ENCODE data around the gene EDAR. TPM values are rescaled to one million over a fixed set of nuclear protein-coding genes. Genes with fewer than 3 reads are reported as not detected.

Gene EDAR
- total RNA-seq, 1 donor from 2014 or later, result 0.33 TPM

- Histone ChIP-seq H3K27me3 (ENCODE audit: low read depth) (no peaks in the 10 kb centered on the region), H3K4me3 (no peak overlapping the region), H3K36me3 (no peaks in the 10 kb centered on the region), H3K9me3 (replicated peaks) (peaks cover 28% of the 10 kb centered on the region), H3K4me1 (no peaks in the 10 kb centered on the region), H3K27ac (replicated peaks) (no peak overlapping the region)
- no peak for DNase-seq
- no peak for TF ChIP-seq CTCF (IDR thresholded peaks at IDR 0.05; ENCODE audit: borderline replicate concordance)
- intact Hi-C loops (cut with micrococcal nuclease), result no loop called here
Measured at GRCh38 chr2:108868911-108869310, 120.1 kb downstream of the EDAR start.

DNA sequence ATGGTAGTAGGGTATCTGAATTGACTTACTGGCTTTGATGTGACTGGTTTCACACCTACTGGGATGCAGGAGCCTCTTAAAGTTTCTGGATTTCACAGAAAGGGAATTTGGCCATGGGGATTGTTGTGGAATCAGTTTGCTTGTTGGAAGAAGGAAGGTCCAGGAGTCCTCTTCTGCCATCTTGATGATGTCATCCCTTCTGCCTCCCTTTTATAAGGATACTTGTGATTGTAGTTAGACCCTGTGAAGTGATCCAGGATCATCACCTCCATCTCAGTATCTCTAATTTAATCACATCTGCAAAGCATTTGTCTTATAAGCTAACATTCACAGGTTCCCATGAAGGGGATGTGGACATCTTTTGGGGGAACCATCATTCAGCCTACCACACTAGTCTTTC lies 123.0 kb downstream of the EDAR start:
- H3K27me3 ChIP-seq (ENCODE audit: low read depth), result no peaks in the 10 kb centered on the region
- intact Hi-C loops (cut with micrococcal nuclease), result no loop called here
- no peak overlapping the region for H3K4me3 ChIP-seq
- H3K9me3 ChIP-seq (replicated peaks), result peaks cover 27% of the 10 kb centered on the region
- H3K36me3 ChIP-seq, result no peaks in the 10 kb centered on the region
- no peaks in the 10 kb centered on the region for H3K4me1 ChIP-seq
- TF ChIP-seq CTCF (IDR thresholded peaks at IDR 0.05; ENCODE audit: borderline replicate concordance), result no peak
- no peak for DNase-seq
- no peak overlapping the region for H3K27ac ChIP-seq (replicated peaks)

DNA sequence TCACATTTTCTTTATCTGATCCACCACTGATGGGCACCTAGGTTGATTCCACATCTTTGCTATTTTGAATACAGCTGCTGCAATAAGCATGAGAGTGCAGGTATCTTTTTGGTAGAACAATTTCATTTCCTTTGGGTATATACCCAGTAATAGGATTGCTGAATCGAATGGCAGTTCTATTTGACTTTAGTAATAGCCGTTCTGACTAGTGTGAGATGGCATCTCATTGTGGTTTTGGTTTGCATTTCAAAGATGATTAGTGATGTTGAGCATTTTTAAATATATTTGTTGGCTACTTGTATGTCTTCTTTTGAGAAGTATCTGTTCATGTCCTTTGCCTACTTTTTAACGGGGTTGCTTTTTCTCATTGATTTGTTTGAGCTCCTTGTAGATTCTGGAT lies 130.1 kb downstream of the EDAR start:
- no peak for DNase-seq
- intact Hi-C loops (cut with micrococcal nuclease), result no loop called here
- Histone ChIP-seq H3K36me3 (no peaks in the 10 kb centered on the region), H3K4me3 (no peak overlapping the region), H3K27ac (replicated peaks) (no peak overlapping the region), H3K4me1 (no peaks in the 10 kb centered on the region), H3K9me3 (replicated peaks) (no peaks in the 10 kb centered on the region), H3K27me3 (ENCODE audit: low read depth) (no peaks in the 10 kb centered on the region)
- no peak for TF ChIP-seq CTCF (IDR thresholded peaks at IDR 0.05; ENCODE audit: borderline replicate concordance)

DNA sequence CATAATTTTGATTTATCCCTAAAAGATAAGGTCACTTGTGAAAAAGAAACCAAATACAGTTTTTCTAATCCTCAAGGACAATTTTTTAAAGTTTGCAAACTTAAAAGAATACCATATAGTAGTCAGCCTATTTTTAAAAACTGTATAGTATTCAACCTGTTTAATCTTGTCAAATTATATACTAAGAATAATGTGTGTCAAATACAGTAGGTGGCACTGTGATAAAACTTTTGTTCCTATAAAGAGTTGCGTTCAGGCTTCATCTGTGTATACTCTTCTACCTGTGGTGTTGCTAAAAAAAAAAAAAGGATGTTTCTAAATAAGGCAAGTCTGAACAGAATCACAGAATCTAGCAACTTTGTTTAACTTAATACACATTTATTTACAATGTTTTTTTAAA lies 133.8 kb downstream of the EDAR start:
- no peaks in the 10 kb centered on the region for H3K27me3 ChIP-seq (ENCODE audit: low read depth)
- TF ChIP-seq CTCF (IDR thresholded peaks at IDR 0.05; ENCODE audit: borderline replicate concordance), result peak; percentile 45
- H3K4me1 ChIP-seq, result no peaks in the 10 kb centered on the region
- DNase-seq, result no peak
- no peak overlapping the region for H3K27ac ChIP-seq (replicated peaks)
- H3K4me3 ChIP-seq, result no peak overlapping the region
- peaks cover 5% of the 10 kb centered on the region for H3K9me3 ChIP-seq (replicated peaks)
- intact Hi-C loops (cut with micrococcal nuclease), result no loop called here
- peaks cover 5% of the 10 kb centered on the region for H3K36me3 ChIP-seq

DNA sequence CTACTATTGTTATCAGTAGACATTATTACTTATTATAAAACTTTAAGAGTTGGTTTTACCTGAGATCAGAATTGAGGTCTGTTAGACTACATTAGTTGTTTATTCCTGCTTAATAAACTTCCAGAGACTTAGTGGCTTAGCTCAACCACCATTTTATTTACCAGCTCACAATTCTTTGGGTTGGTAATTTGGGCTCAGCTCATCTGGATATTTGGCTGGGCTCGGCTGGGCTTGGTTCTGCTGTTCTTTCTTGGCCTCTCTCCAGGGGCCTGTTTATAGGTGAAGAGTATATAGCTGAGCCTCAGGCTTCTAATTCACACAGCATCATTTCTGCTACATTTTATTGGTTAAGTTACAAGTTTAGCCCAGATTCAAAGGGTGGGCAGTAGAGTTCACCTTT lies 134.5 kb downstream of the EDAR start:
- intact Hi-C loops (cut with micrococcal nuclease), result no loop called here
- H3K9me3 ChIP-seq (replicated peaks), result peaks cover 5% of the 10 kb centered on the region
- no peak overlapping the region for H3K4me3 ChIP-seq
- DNase-seq, result no peak
- no peaks in the 10 kb centered on the region for H3K27me3 ChIP-seq (ENCODE audit: low read depth)
- no peak overlapping the region for H3K27ac ChIP-seq (replicated peaks)
- peaks cover 5% of the 10 kb centered on the region for H3K36me3 ChIP-seq
- H3K4me1 ChIP-seq, result no peaks in the 10 kb centered on the region
- no peak for TF ChIP-seq CTCF (IDR thresholded peaks at IDR 0.05; ENCODE audit: borderline replicate concordance)

- H3K4me1 ChIP-seq, result no peaks in the 10 kb centered on the region
- H3K4me3 ChIP-seq, result no peak overlapping the region
- intact Hi-C loops (cut with micrococcal nuclease), result no loop called here
- DNase-seq, result no peak
- TF ChIP-seq CTCF (IDR thresholded peaks at IDR 0.05; ENCODE audit: borderline replicate concordance), result no peak
- no peaks in the 10 kb centered on the region for H3K27me3 ChIP-seq (ENCODE audit: low read depth)
- peaks cover 5% of the 10 kb centered on the region for H3K9me3 ChIP-seq (replicated peaks)
- peaks cover 5% of the 10 kb centered on the region for H3K36me3 ChIP-seq
- H3K27ac ChIP-seq (replicated peaks), result no peak overlapping the region
Measured at GRCh38 chr2:108853421-108853820, 135.6 kb downstream of the EDAR start.
